K562 (cell line): ENCODE measurements around the gene ABHD14A. TPM values are rescaled to one million over a fixed set of nuclear protein-coding genes. Genes with fewer than 3 reads are reported as not detected.

Experiments used
- DEAF1 ChIP-seq: fragments of 450-650 bp; formaldehyde crosslinking; IDR thresholded peaks from 2 replicates; pipeline ENCODE4 v1.4.0; 2020; ENCODE audit warnings: mild to moderate bottlenecking, moderate library complexity
- DMBX1 ChIP-seq: fragments of 250-450 bp; sonication (Bioruptor Pico); IDR thresholded peaks from 2 replicates; pipeline ENCODE4 v1.8.0; 2022; ENCODE audit warnings: inconsistent platforms, mild to moderate bottlenecking, moderate library complexity, borderline replicate concordance
- ESRRB ChIP-seq: fragments of 250-450 bp; sonication (Bioruptor Pico); IDR thresholded peaks from 2 replicates; pipeline ENCODE4 v1.5.0; 2020; ENCODE audit warnings: mild to moderate bottlenecking, moderate library complexity, borderline replicate concordance
- FOXK1 ChIP-seq: sonication (generic); formaldehyde crosslinking; IDR thresholded peaks from 2 replicates; pipeline ENCODE4 v1.8.0; 2022; ENCODE audit warnings: missing genetic modification reagents, mild to moderate bottlenecking, borderline replicate concordance
- MAFF ChIP-seq: IDR thresholded peaks from 2 replicates; pipeline ENCODE4 v1.6.1; 2012; ENCODE audit warnings: low read length, improper control_type of control experiment
- MXI1 ChIP-seq: IDR thresholded peaks from 2 replicates; pipeline ENCODE4 v1.6.1; 2011; ENCODE audit warnings: low read depth, mild to moderate bottlenecking, improper control_type of control experiment, low read length
- SMARCB1 ChIP-seq: IDR thresholded peaks from 2 replicates; pipeline ENCODE4 v1.6.1; 2011; ENCODE audit warnings: improper control_type of control experiment, low read depth; ENCODE audit not compliant: insufficient read length
- SMC3 ChIP-seq: conservative IDR thresholded peaks from 2 replicates; pipeline ENCODE4 v1.6.1; 2011; ENCODE audit warnings: low read depth, low read length, improper control_type of control experiment; ENCODE audit not compliant: insufficient read depth
- SNAPC5 ChIP-seq: fragments of 250-450 bp; sonication (Bioruptor Pico); IDR thresholded peaks from 2 replicates; pipeline ENCODE4 v1.8.0; 2021; ENCODE audit warnings: moderate library complexity, mild to moderate bottlenecking, inconsistent platforms
- TAF1 ChIP-seq: IDR thresholded peaks from 2 replicates; pipeline ENCODE4 v1.6.1; 2011; ENCODE audit warnings: mild to moderate bottlenecking, low read length, moderate library complexity; ENCODE audit not compliant: insufficient read depth, control insufficient read depth, severe bottlenecking; ENCODE audit errors: extremely low read depth
- THAP12 ChIP-seq: fragments of 250-450 bp; sonication (Bioruptor Pico); IDR thresholded peaks from 2 replicates; pipeline ENCODE4 v1.9.0; 2021; ENCODE audit warnings: mild to moderate bottlenecking, inconsistent platforms
- THRB ChIP-seq: fragments of 450-650 bp; formaldehyde crosslinking; conservative IDR thresholded peaks from 2 replicates; pipeline ENCODE4 v1.4.0; 2022; ENCODE audit warnings: mild to moderate bottlenecking, missing genetic modification characterization
- UBTF ChIP-seq, 2 experiments: IDR thresholded peaks; 2 replicates each; pipeline ENCODE4 v1.6.1; 2012; ENCODE audit warnings: improper control_type of control experiment in 2 of 2, low read depth in 2 of 2, low read length in 2 of 2, borderline replicate concordance in 1 of 2
- ZBTB33 ChIP-seq: sonication (generic); formaldehyde crosslinking; IDR thresholded peaks from 2 replicates; pipeline ENCODE4 v1.8.1; 2023; ENCODE audit warnings: mild to moderate bottlenecking, missing genetic modification reagents
- ZNF24 ChIP-seq: fragments of 450-650 bp; IDR thresholded peaks from 2 replicates; pipeline ENCODE4 v1.6.1; 2016
- ZNF778 ChIP-seq: fragments of 450-650 bp; formaldehyde crosslinking; IDR thresholded peaks from 2 replicates; pipeline ENCODE4 v1.4.0; 2020; ENCODE audit warnings: mild to moderate bottlenecking, moderate library complexity
- polyA plus RNA-seq, 8 experiments: library from polyadenylated mRNA; depleted of rRNA in 4 of 8; stranded (reverse) in 5 of 8; unstranded in 3 of 8; fragments of >200 nt; fragmentation: Nextera tagmentation in 2 of 8; fragmentation: Illumina TruSeq in 1 of 8; extraction: Ambion mirVana in 2 of 8; extraction: Trizol in 1 of 8; gene quantifications; 2 replicates each; pipeline versions ENCODE4 v1.2.1 to v1.2.3, GENCODE V29; 2011 to 2014; ENCODE audit warnings: inconsistent platforms in 1 of 8, missing spikeins in 1 of 8
- total RNA-seq, 7 experiments: library from RNA; depleted of rRNA in 6 of 7; stranded (reverse); fragments of >200 nt in 6 of 7; fragmentation: Illumina TruSeq in 2 of 7; extraction: Trizol in 2 of 7; gene quantifications; 2 replicates each; pipeline versions ENCODE4 v1.2.1 to v1.2.3, GENCODE V29; 2011 to 2021; ENCODE audit warnings: low replicate concordance in 1 of 7

ABHD14A gene
- total and polyA plus RNA-seq, 9 of the 15 experiments (the other 6 are each of a cell fraction or from before 2014, with no cell fraction given), result 0.90 to 10.5 (median 8.3) TPM

- peak; percentile 98 for TF ChIP-seq TAF1
- no peak for TF ChIP-seq SNAPC5
- TF ChIP-seq FOXK1 (CRISPR knock-in tag), result no peak
- TF ChIP-seq THRB (CRISPR knock-in tag), result 0 out of 2 replicates have a peak, but pooled peaks have one; percentile 31
- TF ChIP-seq ZNF24, result peak; percentile 51; the same call in 1 of the 2 replicates
- no peak for TF ChIP-seq SMC3
- no peak for TF ChIP-seq ESRRB (CRISPR knock-in tag)
- TF ChIP-seq DEAF1 (CRISPR knock-in tag), result no peak
- TF ChIP-seq MXI1, result no peak
- no peak for TF ChIP-seq ZNF778 (CRISPR knock-in tag)
- no peak for TF ChIP-seq UBTF (IDR thresholded peaks at IDR 0.05; ENCODE audit: borderline replicate concordance in 1 of 2, low read depth in 2 of 2, low read length in 2 of 2)
- no peak for TF ChIP-seq ZBTB33 (CRISPR knock-in tag)
- no peak for TF ChIP-seq SMARCB1
- TF ChIP-seq THAP12 (CRISPR knock-in tag), result no peak
- TF ChIP-seq DMBX1 (CRISPR knock-in tag), result no peak
- no peak for TF ChIP-seq MAFF
Measured at GRCh38 chr3:51995346-51996163, 20.7 kb downstream of the ABHD14A start, which contains the start of gene RPL29 (continued).
